ENCODE data around the gene ARHGAP28. TPM values are rescaled to one million over a fixed set of nuclear protein-coding genes. Genes with fewer than 3 reads are reported as not detected.

The ARHGAP28 gene
- total RNA-seq, 3 donors from 2014 or later (not counting 1 experiment from before 2014, with no cell fraction given) = not detected

GRCh38 chr18:6807515-6808257 lies 78.2 kb downstream of the ARHGAP28 start:
- H3K4me3 Mint-ChIP-seq = no peak overlapping the region
- H3K27ac ChIP-seq (ENCODE audit: low read length) = no peak overlapping the region
- TF ChIP-seq CTCF (IDR thresholded peaks at IDR 0.05) = no peak
- no peak overlapping the region for H3K27ac Mint-ChIP-seq
- H3K27me3 Mint-ChIP-seq (ENCODE audit: low read depth in 2 of 2) = no peaks in the 10 kb centered on the region
- 55% methylated on average over 4 of the region's 4 CpGs for WGBS (ENCODE audit: insufficient coverage)
- H3K9me3 Mint-ChIP-seq = peaks cover 12 to 13% of the 10 kb centered on the region in 2 donors
- no peak overlapping the region for H3K4me3 ChIP-seq (ENCODE audit: low read length)
- DNase-seq (no peak), ATAC-seq (no peak)
- intact Hi-C loops (cut with micrococcal nuclease) = no loop called here
- no peaks in the 10 kb centered on the region for H3K4me1 Mint-ChIP-seq
- no peaks in the 10 kb centered on the region for H3K36me3 ChIP-seq (ENCODE audit: control insufficient read depth, insufficient read depth, low read length)
- H3K27me3 ChIP-seq (ENCODE audit: control insufficient read depth, insufficient read depth, low read length) = no peaks in the 10 kb centered on the region
- H3K36me3 Mint-ChIP-seq = no peaks in the 10 kb centered on the region
- H3K4me1 ChIP-seq (ENCODE audit: control insufficient read depth, insufficient read depth, low read length) = no peaks in the 10 kb centered on the region
- no peaks in the 10 kb centered on the region for H3K9me3 ChIP-seq (ENCODE audit: control insufficient read depth, insufficient read depth, low read length)

DNA sequence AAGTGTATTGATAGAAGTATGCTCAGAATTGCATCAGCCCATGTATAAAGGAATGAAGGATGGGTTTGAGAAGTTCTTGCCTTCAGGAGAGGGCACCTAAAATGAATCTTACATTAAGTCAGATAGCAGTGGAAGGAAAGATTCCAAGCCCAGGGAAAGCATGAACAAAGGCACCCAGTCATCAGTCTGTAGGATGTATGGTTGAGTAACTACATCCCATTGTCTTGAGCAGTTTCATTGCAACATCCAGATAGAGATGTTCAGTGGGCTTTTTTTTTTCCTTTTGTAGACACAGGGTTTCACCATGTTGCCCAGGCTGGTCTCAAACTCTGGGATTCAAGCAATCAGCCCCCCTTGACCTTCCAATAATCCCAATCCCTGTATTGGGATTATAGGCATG lies 80.7 kb downstream of the ARHGAP28 start:
- no peaks in the 10 kb centered on the region for H3K36me3 ChIP-seq (ENCODE audit: control insufficient read depth, insufficient read depth, low read length)
- no peak overlapping the region for H3K27ac ChIP-seq (ENCODE audit: low read length)
- intact Hi-C loops (cut with micrococcal nuclease) = no loop called here
- DNase-seq = no peak
- H3K9me3 ChIP-seq (ENCODE audit: control insufficient read depth, insufficient read depth, low read length) = no peaks in the 10 kb centered on the region
- Mint-ChIP-seq H3K9me3 (peaks cover 12 to 15% of the 10 kb centered on the region in 2 donors), H3K4me1 (no peaks in the 10 kb centered on the region), H3K36me3 (no peaks in the 10 kb centered on the region), H3K27me3 (ENCODE audit: low read depth in 2 of 2) (no peaks in the 10 kb centered on the region), H3K4me3 (no peak overlapping the region), H3K27ac (no peak overlapping the region)
- no peak for ATAC-seq
- no peaks in the 10 kb centered on the region for H3K27me3 ChIP-seq (ENCODE audit: control insufficient read depth, insufficient read depth, low read length)
- H3K4me1 ChIP-seq (ENCODE audit: control insufficient read depth, insufficient read depth, low read length) = no peaks in the 10 kb centered on the region
- no peak for TF ChIP-seq CTCF (IDR thresholded peaks at IDR 0.05)
- no peak overlapping the region for H3K4me3 ChIP-seq (ENCODE audit: low read length)

DNA sequence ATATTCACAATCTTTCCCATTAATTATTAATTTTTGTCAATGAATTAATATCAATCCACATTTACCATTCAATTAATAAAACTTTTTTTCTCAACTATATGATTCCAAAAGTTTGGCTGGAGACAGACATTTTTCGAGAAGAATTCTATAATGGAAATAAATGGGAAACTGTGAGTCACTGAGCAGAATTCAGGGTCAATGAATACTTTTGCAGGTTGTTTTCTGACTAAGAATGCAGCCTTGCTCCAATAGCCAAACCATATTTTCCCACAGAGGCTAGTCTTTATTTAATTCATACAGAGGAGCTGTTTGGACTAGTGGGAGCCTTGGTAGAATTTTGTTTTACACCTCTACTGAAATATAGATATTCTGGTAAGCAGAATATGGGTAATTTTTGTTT lies 82.3 kb downstream of the ARHGAP28 start:
- Mint-ChIP-seq H3K4me1 (no peaks in the 10 kb centered on the region), H3K4me3 (no peak overlapping the region), H3K27ac (no peak overlapping the region), H3K9me3 (peaks cover 9 to 15% of the 10 kb centered on the region in 2 donors), H3K36me3 (no peaks in the 10 kb centered on the region), H3K27me3 (ENCODE audit: low read depth in 2 of 2) (no peaks in the 10 kb centered on the region)
- 64% methylated on average over 1 of the region's 1 CpG for WGBS (ENCODE audit: insufficient coverage)
- H3K4me3 ChIP-seq (ENCODE audit: low read length) = no peak overlapping the region
- no peak overlapping the region for H3K27ac ChIP-seq (ENCODE audit: low read length)
- no peak for TF ChIP-seq CTCF (IDR thresholded peaks at IDR 0.05)
- ATAC-seq (no peak), DNase-seq (no peak)
- no peaks in the 10 kb centered on the region for H3K36me3 ChIP-seq (ENCODE audit: control insufficient read depth, insufficient read depth, low read length)
- no peaks in the 10 kb centered on the region for H3K9me3 ChIP-seq (ENCODE audit: control insufficient read depth, insufficient read depth, low read length)
- intact Hi-C loops (cut with micrococcal nuclease) = no loop called here
- no peaks in the 10 kb centered on the region for H3K27me3 ChIP-seq (ENCODE audit: control insufficient read depth, insufficient read depth, low read length)
- H3K4me1 ChIP-seq (ENCODE audit: control insufficient read depth, insufficient read depth, low read length) = no peaks in the 10 kb centered on the region

GRCh38 chr18:6814882-6815425 lies 85.4 kb downstream of the ARHGAP28 start:
- DNase-seq (no peak), ATAC-seq (no peak)
- intact Hi-C loops (cut with micrococcal nuclease) = no loop called here
- TF ChIP-seq CTCF (IDR thresholded peaks at IDR 0.05) = no peak
- no peaks in the 10 kb centered on the region for H3K27me3 Mint-ChIP-seq (ENCODE audit: low read depth in 2 of 2)
- H3K36me3 Mint-ChIP-seq = no peaks in the 10 kb centered on the region
- Histone ChIP-seq H3K36me3 (ENCODE audit: control insufficient read depth, insufficient read depth, low read length) (no peaks in the 10 kb centered on the region), H3K4me1 (ENCODE audit: control insufficient read depth, insufficient read depth, low read length) (no peaks in the 10 kb centered on the region), H3K9me3 (ENCODE audit: control insufficient read depth, insufficient read depth, low read length) (no peaks in the 10 kb centered on the region), H3K27ac (ENCODE audit: low read length) (no peak overlapping the region), H3K4me3 (ENCODE audit: low read length) (no peak overlapping the region), H3K27me3 (ENCODE audit: control insufficient read depth, insufficient read depth, low read length) (no peaks in the 10 kb centered on the region)
- 86% methylated on average over 3 of the region's 4 CpGs for WGBS (ENCODE audit: insufficient coverage)
- no peaks in the 10 kb centered on the region for H3K4me1 Mint-ChIP-seq
- no peak overlapping the region for H3K27ac Mint-ChIP-seq
- H3K9me3 Mint-ChIP-seq = peaks cover 3 to 9% of the 10 kb centered on the region in 2 donors
- H3K4me3 Mint-ChIP-seq = no peak overlapping the region

Measured in natural killer cell (primary cell).